AG09319 (cell line): Measurements from ENCODE around the gene FADS1.

Source experiments
- DNase-seq: peaks from one replicate; pipeline ENCODE4 v3.0.0-alpha.2; 2010; ENCODE audit warnings: low read depth; ENCODE audit errors: extremely low read depth
- CTCF ChIP-seq: IDR thresholded peaks from 2 replicates; pipeline ENCODE4 v1.5.1; 2011; ENCODE audit warnings: low read depth, mild to moderate bottlenecking, inconsistent platforms, low read length, moderate library complexity

Gene FADS1

GRCh38 chr11:61841636-61842527, 25.1 kb upstream of the FADS1 start:
- DNase-seq = no peak

GRCh38 chr11:61840371-61840770, 23.6 kb upstream of the FADS1 start:
- DNase-seq = no peak
- no peak for TF ChIP-seq CTCF

More at GRCh38 chr11:61841636-61842527, 25.1 kb upstream of the FADS1 start:
- TF ChIP-seq CTCF = no peak

DNA sequence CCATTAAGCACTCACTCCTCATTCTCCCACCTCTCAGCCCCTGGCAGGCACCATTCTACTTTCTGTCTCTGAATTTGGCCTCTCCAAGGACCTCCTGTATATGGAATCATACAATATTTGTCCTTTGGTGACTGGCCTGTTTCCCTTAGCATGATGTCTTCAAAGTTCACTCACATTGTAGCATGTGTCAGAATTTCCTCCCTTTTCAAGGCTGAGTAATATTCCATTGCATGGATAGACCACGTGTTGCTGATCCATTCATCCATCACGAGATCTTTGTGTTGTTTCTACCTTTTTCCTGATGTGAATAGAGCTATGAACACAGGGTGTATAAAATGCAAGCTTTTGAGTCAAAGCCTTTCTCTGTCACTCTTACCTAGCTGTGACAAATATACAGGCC, 22.9 kb upstream of the FADS1 start:
- no peak for DNase-seq
- TF ChIP-seq CTCF = no peak

DNA sequence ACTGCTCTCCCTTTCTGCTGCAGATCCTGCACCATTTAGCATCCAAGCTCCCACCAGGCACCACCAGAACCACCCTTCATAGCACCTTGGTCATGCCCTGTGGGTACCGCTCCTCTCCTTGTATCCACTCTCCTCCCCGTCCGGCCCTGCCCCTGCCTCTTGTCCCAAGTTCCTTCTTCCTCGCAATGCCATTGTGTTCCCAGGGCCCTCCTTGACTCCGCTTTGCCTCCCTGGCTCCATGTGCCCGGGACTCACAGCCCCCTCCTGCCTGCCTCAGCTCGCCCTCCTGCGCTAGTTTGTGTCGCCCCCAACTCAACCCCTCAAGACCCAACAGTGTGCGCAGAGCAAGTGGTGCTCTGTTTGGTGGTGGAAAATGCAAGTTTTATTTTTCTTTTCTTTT, 22.1 kb upstream of the FADS1 start:
- TF ChIP-seq CTCF = no peak
- no peak for DNase-seq

DNA sequence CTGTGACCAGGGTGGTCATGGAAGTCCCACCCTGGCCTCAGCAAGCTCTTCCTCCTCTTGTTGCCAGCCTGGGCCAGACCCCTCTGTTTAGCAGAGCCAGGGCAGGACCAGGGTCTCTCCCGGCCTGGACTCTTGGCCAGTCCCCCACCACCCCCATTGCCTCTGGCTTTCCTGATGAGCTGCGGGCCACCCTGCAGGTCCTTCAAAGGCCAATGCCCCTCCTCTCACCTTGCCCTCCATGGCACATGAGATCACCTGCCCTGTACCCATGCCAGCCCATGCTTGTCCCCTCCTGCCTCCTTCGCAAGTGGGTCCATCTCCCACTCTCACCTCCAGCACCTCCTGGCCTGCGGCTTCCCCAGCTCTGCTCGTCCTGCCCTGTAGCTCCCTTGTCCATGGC, 21.7 kb upstream of the FADS1 start:
- no peak for TF ChIP-seq CTCF
- DNase-seq = no peak

DNA sequence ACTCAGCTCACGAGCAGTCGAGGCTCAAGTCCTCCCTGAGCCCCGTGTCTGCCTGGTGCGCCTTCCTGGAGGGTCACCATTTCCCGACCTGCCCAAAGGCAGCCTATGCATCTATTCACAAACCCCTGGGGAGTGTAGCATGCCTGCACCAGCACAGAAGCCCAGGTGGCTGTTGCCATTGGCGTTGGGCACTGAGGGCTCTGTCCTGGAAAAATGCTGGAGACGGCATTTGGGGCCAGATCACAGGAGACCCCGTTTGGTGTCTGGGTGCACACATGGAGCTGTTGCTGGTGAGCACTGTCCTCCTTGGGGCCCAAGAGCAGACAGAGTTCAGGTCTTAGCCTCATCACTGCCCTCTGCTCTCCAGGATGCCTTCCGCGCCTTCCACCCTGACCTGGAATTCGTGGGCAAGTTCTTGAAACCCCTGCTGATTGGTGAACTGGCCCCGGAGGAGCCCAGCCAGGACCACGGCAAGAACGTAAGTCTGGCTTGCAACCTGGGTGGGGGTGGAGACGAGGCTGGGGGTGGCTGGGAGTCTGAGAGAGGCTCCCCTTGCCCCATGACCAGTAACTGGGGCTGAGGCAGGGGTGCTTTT, 20.7 kb upstream of the FADS1 start:
- TF ChIP-seq CTCF = no peak
- DNase-seq = no peak

- TF ChIP-seq CTCF = no peak
- no peak for DNase-seq
These were observed 19.4 kb upstream of the FADS1 start for GRCh38 chr11:61836193-61836592.
